Cardiac fibroblast (primary cell): Measurements from ENCODE around the gene APOBEC3B.

Source experiments
- DNase-seq, 2 donors: peaks; one replicate each; pipeline versions ENCODE4 v3.0.0 to v3.0.0-alpha.2; 2010; ENCODE audit warnings: low read depth in 2 of 2
- H3K4me3 ChIP-seq, 2 donors: replicated peaks in 1 of 2; 1 replicate in 1 of 2; 2 replicates in 1 of 2; pipeline ENCODE4 v1.5.1; 2011; ENCODE audit warnings: low read depth in 2 of 2, low read length in 2 of 2, mild to moderate bottlenecking in 2 of 2, moderate library complexity in 1 of 2
- TF ChIP-seq, protein P1 (sequence below): IDR thresholded peaks from one replicate; pipeline ENCODE4 v1.5.1; 2011; ENCODE audit warnings: low read depth, mild to moderate bottlenecking, low read length, inconsistent platforms

APOBEC3B gene

DNA sequence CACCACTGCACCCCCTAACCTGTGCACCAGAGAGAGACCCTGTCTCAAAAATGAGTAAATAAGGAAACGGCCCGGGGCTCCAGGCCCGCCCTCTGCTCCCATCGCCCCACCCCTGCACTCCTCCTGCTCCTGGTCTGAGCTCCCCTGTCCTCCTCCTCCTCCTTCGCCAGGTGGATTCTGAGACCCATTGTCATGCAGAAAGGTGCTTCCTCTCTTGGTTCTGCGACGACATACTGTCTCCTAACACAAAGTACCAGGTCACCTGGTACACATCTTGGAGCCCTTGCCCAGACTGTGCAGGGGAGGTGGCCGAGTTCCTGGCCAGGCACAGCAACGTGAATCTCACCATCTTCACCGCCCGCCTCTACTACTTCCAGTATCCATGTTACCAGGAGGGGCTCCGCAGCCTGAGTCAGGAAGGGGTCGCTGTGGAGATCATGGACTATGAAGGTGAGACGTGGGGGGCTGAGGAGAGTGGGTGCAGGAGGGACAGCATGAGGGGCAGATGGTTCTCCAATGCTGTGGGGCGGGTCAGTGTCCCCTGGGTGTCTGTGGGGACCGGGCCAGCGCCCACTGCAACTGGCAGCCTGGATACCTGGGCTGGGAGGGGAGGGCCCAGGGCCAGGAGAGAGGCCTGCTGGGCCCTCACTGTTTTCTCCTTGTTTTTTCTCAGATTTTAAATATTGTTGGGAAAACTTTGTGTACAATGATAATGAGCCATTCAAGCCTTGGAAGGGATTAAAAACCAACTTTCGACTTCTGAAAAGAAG is 35.6 kb downstream of the APOBEC3B start:
- TF ChIP-seq, protein P1, sequence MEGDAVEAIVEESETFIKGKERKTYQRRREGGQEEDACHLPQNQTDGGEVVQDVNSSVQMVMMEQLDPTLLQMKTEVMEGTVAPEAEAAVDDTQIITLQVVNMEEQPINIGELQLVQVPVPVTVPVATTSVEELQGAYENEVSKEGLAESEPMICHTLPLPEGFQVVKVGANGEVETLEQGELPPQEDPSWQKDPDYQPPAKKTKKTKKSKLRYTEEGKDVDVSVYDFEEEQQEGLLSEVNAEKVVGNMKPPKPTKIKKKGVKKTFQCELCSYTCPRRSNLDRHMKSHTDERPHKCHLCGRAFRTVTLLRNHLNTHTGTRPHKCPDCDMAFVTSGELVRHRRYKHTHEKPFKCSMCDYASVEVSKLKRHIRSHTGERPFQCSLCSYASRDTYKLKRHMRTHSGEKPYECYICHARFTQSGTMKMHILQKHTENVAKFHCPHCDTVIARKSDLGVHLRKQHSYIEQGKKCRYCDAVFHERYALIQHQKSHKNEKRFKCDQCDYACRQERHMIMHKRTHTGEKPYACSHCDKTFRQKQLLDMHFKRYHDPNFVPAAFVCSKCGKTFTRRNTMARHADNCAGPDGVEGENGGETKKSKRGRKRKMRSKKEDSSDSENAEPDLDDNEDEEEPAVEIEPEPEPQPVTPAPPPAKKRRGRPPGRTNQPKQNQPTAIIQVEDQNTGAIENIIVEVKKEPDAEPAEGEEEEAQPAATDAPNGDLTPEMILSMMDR = no peak
- DNase-seq = no peak
- no peak overlapping the region for H3K4me3 ChIP-seq

DNA sequence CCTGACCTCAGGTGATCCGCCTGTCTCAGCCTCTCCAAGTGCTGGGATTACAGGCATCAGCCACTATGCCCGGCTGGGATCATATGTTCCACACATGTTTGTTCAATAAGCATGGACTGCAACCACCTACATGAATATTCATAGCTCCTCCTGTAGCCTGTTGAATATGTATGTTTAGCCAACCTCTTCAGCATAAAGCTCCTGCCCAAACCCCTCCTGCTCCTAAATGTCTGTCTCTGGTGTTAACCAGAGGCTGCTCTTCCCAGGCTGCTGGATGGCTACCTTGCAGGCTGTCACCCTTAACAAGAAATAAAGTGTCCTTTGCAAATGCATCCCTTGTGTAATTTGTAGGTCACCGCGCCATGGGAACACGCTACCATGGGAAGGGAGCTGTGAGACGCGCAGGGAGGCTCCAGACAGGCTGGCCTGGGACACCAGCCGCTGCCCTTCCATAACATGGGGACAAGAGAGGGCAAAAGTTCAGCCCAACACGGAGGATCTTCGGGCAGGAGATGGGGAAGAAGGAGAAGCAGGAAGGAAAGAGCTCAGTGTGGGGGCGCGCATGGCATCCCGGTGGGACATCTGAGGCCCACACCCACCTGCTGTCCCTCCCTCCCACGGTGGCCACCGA is 38.0 kb downstream of the APOBEC3B start:
- peak in 1 of 2 donors; percentile 16 for DNase-seq
- H3K4me3 ChIP-seq = peak overlapping the region in 1 of 2 donors; percentile 13

DNA sequence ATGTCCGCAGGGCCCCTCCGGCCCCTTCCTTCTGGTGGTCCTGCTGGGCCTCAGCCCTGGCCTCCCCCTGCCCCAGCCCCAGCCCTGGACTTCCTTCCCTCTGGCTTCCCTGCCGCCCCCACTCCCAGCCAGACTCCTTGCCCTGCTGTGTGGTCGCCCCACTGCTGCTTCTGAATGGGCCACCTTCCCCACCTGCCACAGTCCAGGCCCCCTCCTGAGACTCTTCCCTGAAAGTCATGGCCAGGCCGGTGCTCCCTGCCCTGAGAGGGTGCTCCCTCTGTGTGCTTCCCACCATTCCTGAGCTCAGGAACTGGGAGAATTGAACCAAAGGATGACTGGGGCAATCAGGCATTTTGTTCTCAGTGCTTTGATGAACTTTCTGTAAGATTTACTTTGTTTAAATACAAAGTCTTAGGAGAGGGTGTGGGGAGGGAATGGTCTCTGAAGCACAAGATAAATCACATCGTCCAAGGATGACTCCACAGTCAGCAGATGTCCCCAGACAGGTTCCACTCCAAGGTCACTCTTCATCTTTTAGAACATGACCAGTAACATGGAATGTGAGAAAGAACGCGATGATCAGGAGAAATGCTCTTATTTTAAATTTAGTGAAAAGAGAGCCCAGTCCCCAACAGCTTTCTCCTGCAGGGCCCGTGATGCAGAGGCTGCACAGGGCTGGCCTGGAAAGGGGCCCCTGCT is 39.6 kb downstream of the APOBEC3B start:
- peak overlapping the region; percentile 27 to 46 for H3K4me3 ChIP-seq

DNA sequence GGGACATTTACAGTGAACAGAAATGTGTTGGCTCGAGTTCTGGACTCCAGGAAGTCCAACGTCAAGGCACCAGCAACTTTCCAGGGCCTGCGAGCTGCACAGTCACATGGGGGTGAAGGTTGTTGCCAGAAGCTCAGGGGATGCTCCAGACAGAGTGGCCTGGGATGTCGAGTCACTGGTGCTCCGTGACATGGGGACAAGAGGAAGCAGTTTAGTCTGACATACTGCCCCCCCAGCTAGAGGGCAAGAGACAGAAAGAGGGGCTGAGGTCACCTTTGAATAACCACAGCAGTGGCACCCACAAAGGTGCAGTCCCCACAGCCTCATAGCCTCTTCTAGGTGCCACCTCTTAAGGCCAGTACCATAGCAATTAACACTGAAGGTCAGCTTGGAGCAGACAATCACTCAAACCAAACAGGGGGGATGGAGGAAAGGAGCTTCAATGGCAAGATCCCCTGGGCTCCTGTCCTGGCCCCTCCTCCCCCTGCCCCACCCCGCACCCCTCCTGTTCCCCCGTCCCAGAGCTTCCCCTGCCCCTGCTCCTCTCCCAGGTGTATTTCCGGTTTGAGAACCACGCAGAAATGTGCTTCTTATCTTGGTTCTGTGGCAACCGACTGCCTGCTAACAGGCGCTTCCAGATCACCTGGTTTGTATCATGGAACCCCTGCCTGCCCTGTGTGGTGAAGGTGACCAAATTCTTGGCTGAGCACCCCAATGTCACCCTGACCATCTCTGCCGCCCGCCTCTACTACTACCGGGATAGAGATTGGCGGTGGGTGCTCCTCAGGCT is 42.6 kb downstream of the APOBEC3B start:
- TF ChIP-seq, protein P1 = no peak
- no peak overlapping the region for H3K4me3 ChIP-seq
- DNase-seq = no peak

More for the DNA sequence above, 39.6 kb downstream of the APOBEC3B start:
- DNase-seq = no peak
- TF ChIP-seq, protein P1 = no peak

DNA sequence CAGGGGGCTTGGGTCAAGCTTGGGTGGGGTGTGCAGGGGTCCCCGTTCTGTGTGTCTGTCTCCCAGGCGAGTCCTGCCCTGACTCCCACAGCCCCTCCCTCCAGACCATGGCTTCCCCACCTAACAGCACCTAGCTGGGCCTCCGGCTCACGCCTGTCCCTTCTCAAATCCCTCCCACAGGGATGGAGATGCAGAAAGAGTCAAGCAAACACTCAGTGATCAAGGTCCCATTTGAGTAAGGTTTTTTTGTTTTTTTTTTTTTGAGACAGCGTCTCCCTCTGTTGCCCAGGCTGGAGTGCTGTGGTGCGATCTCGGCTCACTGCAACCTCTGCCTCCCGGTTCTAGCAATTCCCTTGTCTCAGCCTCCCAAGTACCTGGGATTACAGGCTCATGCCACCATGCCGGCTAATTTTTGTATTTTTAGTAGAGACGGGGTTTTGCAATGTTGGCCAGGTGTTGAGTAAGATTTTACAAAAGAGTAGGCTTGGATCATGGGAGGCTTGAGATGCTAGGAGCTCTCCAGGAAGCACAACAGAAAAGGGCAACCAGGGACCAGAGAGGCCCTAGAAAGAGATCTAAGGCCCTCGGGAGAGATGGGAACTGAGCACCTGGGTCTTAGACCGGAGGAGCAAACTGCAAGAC is 44.5 kb downstream of the APOBEC3B start:
- H3K4me3 ChIP-seq = no peak overlapping the region
- DNase-seq = no peak
- TF ChIP-seq, protein P1 = no peak

DNA sequence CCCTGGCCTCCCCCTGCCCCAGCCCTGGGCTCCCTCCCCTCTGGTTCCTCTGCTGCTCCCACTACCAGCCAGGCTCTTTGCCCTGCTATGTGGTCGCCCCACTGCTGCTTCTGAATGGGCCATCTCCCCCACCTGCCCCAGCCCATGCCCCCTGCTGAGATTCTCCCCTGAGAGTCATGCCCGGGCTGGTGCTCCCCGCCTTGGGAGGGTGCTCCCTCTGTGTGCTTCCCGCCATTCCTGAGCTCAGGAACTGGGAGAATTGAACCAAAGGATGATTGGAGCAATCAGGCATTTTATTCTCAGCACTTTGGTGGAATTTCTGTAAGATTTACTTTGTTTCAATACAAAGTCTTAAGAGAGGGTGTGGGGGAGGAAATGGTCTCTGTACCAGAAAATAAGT is 45.6 kb downstream of the APOBEC3B start:
- H3K4me3 ChIP-seq = no peak overlapping the region
- TF ChIP-seq, protein P1 = no peak
- DNase-seq = no peak
